A549 (cell line): ENCODE data around the gene MACROD1. TPM values are rescaled to one million over a fixed set of nuclear protein-coding genes. Genes with fewer than 3 reads are reported as not detected.

ENCODE experiments used
- ATAC-seq, 2 experiments: fragments of 200-7000 bp in 1 of 2; fragments of >200 bp in 1 of 2; cut with Nextera tagmentation in 1 of 2; cut with Tn5 transposase in 1 of 2; 3 replicates each; pipeline versions ENCODE4 v1.8.0 to v1.9.1; 2018 to 2020; ENCODE audit warnings: mild to moderate bottlenecking in 1 of 2, moderate library complexity in 1 of 2
- CTCF ChIA-PET: fragments of 300-600 bp; sonication (Branson Sonifier 250); formaldehyde crosslinking; extraction: SDS; loops from one replicate; lab custom pipeline; 2021; ENCODE audit warnings: antibody characterized with exemption, inconsistent platforms; lab: Yijun Ruan, JAX
- POLR2A ChIA-PET: fragments of 350-600 bp; formaldehyde crosslinking; extraction: SDS; loops from one replicate; lab custom pipeline; 2021; ENCODE audit warnings: antibody characterized with exemption, inconsistent platforms; lab: Yijun Ruan, JAX
- DNase-seq, 2 experiments: peaks; one replicate each; pipeline versions ENCODE4 v3.0.0 to v3.0.0-alpha.2; 2011 to 2016; ENCODE audit warnings: low read depth in 1 of 2, low spot score in 1 of 2
- FAIRE-seq: peaks from 2 replicates; lab custom pipeline; 2011; peaks lifted over from hg19 to GRCh38; lab: Jason Lieb, UNC
- H3K27ac ChIP-seq, 2 experiments: fragments of >200 bp; sonication (Bioruptor Twin); formaldehyde crosslinking; 3 replicates each; pipeline ENCODE4 v1.5.1; 2016 to 2017
- H3K4me1 ChIP-seq: fragments of >200 bp; sonication (Bioruptor Twin); formaldehyde crosslinking; 3 replicates; pipeline ENCODE4 v1.6.1; 2016
- H3K4me2 ChIP-seq: fragments of >200 bp; sonication (Bioruptor Twin); formaldehyde crosslinking; 3 replicates; pipeline ENCODE4 v1.6.1; 2016
- H3K4me3 ChIP-seq: fragments of >200 bp; sonication (Bioruptor Twin); formaldehyde crosslinking; 3 replicates; pipeline ENCODE4 v1.5.1; 2016
- H3K9me3 ChIP-seq: fragments of >200 bp; sonication (Bioruptor Twin); formaldehyde crosslinking; 3 replicates; pipeline ENCODE4 v1.6.1; 2016
- BHLHE40 ChIP-seq: IDR thresholded peaks from 2 replicates; pipeline ENCODE4 v1.6.1; 2012; ENCODE audit warnings: low read depth, low read length, inconsistent platforms
- CEBPB ChIP-seq, 2 experiments: fragments of >200 bp in 1 of 2; sonication (Bioruptor Twin) in 1 of 2; formaldehyde crosslinking in 1 of 2; IDR thresholded peaks; 2 replicates each; pipeline ENCODE4 v1.6.1; 2012 to 2016
- CHD2 ChIP-seq: fragments of 150-350 bp; IDR thresholded peaks from 2 replicates; pipeline ENCODE4 v1.6.1; 2014; ENCODE audit warnings: low read length; ENCODE audit not compliant: partially characterized antibody
- CHD4 ChIP-seq: fragments of 200-600 bp; sonication (generic); IDR thresholded peaks from 2 replicates; pipeline ENCODE4 v1.6.1; 2016; ENCODE audit warnings: antibody characterized with exemption, mild to moderate bottlenecking, borderline replicate concordance
- EHF ChIP-seq: fragments of 250-450 bp; sonication (Bioruptor Pico); IDR thresholded peaks from 2 replicates; pipeline ENCODE4 v1.5.0; 2020; ENCODE audit warnings: mild to moderate bottlenecking
- FOSL2 ChIP-seq, 2 experiments: fragments of 450-650 bp in 1 of 2; fragments of >200 bp in 1 of 2; sonication (Bioruptor Twin) in 1 of 2; formaldehyde crosslinking; IDR thresholded peaks; 2 replicates each; pipeline versions ENCODE4 v1.5.0 to v1.6.1; 2016 to 2020; ENCODE audit warnings: mild to moderate bottlenecking in 1 of 2, moderate library complexity in 1 of 2
- FOXS1 ChIP-seq: fragments of 250-450 bp; sonication (Bioruptor Pico); IDR thresholded peaks from 2 replicates; pipeline ENCODE4 v1.5.0; 2020; ENCODE audit warnings: mild to moderate bottlenecking, moderate library complexity
- GATA3 ChIP-seq: IDR thresholded peaks from 2 replicates; pipeline ENCODE4 v1.6.1; 2012; ENCODE audit warnings: borderline replicate concordance
- HOXB13 ChIP-seq: fragments of 250-450 bp; sonication (Bioruptor Pico); IDR thresholded peaks from 2 replicates; pipeline ENCODE4 v1.5.0; 2020; ENCODE audit warnings: low read depth, mild to moderate bottlenecking, moderate library complexity
- JUN ChIP-seq, 2 experiments: fragments of >200 bp; sonication (Bioruptor Twin); formaldehyde crosslinking; IDR thresholded peaks; 2 replicates in 1 of 2; 3 replicates in 1 of 2; pipeline ENCODE4 v1.6.1; 2016 to 2017
- JUNB ChIP-seq: fragments of >200 bp; sonication (Bioruptor Twin); formaldehyde crosslinking; IDR thresholded peaks from 2 replicates; pipeline ENCODE4 v1.6.1; 2016
- KDM1A ChIP-seq: fragments of 200-600 bp; sonication (generic); IDR thresholded peaks from 2 replicates; pipeline ENCODE4 v1.6.1; 2016; ENCODE audit warnings: low read depth, mild to moderate bottlenecking
- KDM5A ChIP-seq: fragments of 200-600 bp; sonication (generic); IDR thresholded peaks from 2 replicates; pipeline ENCODE4 v1.6.1; 2016; ENCODE audit warnings: antibody characterized with exemption, mild to moderate bottlenecking
- MAZ ChIP-seq: fragments of 150-350 bp; IDR thresholded peaks from 2 replicates; pipeline ENCODE4 v1.6.1; 2014; ENCODE audit warnings: antibody characterized with exemption, low read depth, low read length, borderline replicate concordance
- NPAS2 ChIP-seq: fragments of 250-450 bp; sonication (Bioruptor Pico); IDR thresholded peaks from 2 replicates; pipeline ENCODE4 v1.8.0; 2022; ENCODE audit warnings: mild to moderate bottlenecking, moderate library complexity, borderline replicate concordance
- RARB ChIP-seq: fragments of 250-450 bp; sonication (Bioruptor Pico); IDR thresholded peaks from 2 replicates; pipeline ENCODE4 v1.8.0; 2021; ENCODE audit warnings: mild to moderate bottlenecking, moderate library complexity
- RCOR1 ChIP-seq: fragments of 150-350 bp; IDR thresholded peaks from 2 replicates; pipeline ENCODE4 v1.6.1; 2014; ENCODE audit warnings: antibody characterized with exemption, low read length, low read depth
- SMC3 ChIP-seq: fragments of >200 bp; sonication (Bioruptor Twin); formaldehyde crosslinking; IDR thresholded peaks from 3 replicates; pipeline ENCODE4 v1.6.1; 2018; ENCODE audit warnings: inconsistent platforms
- ZNF302 ChIP-seq: fragments of 250-450 bp; sonication (Bioruptor Pico); IDR thresholded peaks from 2 replicates; pipeline ENCODE4 v1.9.0; 2021; ENCODE audit warnings: inconsistent platforms, mild to moderate bottlenecking, moderate library complexity
- WGBS: methylation state at CpG from one replicate; pipeline ENCODE4 v1.1.6; 2017; ENCODE audit errors: missing lambda C conversion rate; 5-methylcytosine and 5-hydroxymethylcytosine counted together
- polyA plus RNA-seq, 4 experiments: library from polyadenylated mRNA; depleted of rRNA in 3 of 4; stranded (reverse); fragments of >200 nt; fragmentation: RNase III in 1 of 4; extraction: RNeasy Plus Mini Kit Qiagen cat#74134 plus additional on column Dnase treatment in 1 of 4; gene quantifications; 2 replicates in 3 of 4; 3 replicates in 1 of 4; pipeline ENCODE4 v1.2.3, GENCODE V29; 2011 to 2017
- TF ChIP-seq, protein P1 (sequence below): IDR thresholded peaks from 2 replicates; pipeline ENCODE4 v1.6.1; 2012; ENCODE audit warnings: low read depth, borderline replicate concordance
- TF ChIP-seq, protein P2 (sequence below): fragments of 250-450 bp; sonication (Bioruptor Pico); IDR thresholded peaks from 2 replicates; pipeline ENCODE4 v1.5.0; 2020; ENCODE audit warnings: low read depth, mild to moderate bottlenecking, moderate library complexity
- TF ChIP-seq, protein P3 (sequence below): fragments of 450-650 bp; IDR thresholded peaks from 2 replicates; pipeline ENCODE4 v1.6.1; 2014; ENCODE audit warnings: antibody characterized with exemption
- TF ChIP-seq, protein P4 (sequence below): fragments of >200 bp; sonication (Bioruptor Twin); formaldehyde crosslinking; IDR thresholded peaks from 3 replicates; pipeline ENCODE4 v1.6.1; 2016
- TF ChIP-seq, protein P5 (sequence below): IDR thresholded peaks from 2 replicates; pipeline ENCODE4 v1.6.1; 2012
- TF ChIP-seq, protein P6 (sequence below): fragments of >200 bp; sonication (Bioruptor Twin); formaldehyde crosslinking; IDR thresholded peaks from 2 replicates; pipeline ENCODE4 v1.6.1; 2016

Gene MACROD1
- polyA plus RNA-seq, 2 of the 4 experiments (the other 2 are of a cell fraction), result 15.1 to 16.6 TPM

DNA sequence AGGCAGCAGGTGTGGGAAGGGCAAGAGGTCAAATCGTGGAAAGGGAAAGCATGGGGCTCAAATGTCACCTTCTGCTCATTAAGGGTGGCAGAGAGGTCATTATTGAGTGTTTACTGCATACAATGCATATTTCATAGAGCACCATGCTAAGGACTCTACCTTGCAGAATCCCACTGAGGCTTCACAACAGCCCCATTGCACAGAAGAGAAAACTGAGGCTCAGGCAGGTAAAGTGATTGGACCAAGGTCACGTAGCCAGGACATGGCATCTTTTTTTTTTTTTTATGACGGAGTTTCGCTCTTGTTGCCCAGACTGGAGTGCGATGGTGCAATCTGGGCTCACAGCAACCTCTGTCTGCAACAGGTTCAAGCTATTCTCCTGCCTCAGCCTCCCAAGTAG lies 122.4 kb downstream of the MACROD1 start (continued):
- TF ChIP-seq GATA3, result no peak
- TF ChIP-seq, all 56 proteins: peak for 0

DNA sequence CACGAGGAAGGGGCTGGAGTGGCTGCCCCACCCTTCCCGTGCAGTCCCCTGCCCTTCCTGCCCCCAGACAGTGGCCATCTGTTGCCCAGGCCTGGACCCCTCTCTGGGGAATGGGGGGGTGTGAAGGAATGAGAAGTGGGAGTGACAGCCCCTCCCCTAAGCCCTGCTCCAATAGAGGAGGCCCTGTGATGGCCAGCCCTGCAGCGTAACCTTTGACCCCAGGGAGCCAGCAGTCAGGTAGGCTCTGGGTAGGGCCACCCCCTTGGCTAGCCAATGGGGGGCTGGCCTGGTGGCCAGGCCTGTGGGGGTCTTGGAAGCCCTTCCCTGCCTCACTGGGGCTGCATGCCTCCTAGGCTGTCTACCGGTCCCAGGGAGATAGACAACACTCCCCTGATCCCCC lies 123.6 kb downstream of the MACROD1 start:
- no peaks in the 10 kb centered on the region for H3K4me1 ChIP-seq
- CTCF ChIA-PET, result interaction anchor here (1.1 to 11.5 kb wide), 3 partner anchors 10 to 107 kb away, joined by 3 to 174 read pairs (median 6); no protein-coding TSS in a partner anchor
- 59% methylated on average over 4 of the region's 4 CpGs for WGBS
- TF ChIP-seq ZNF302, result no peak
- no peak for TF ChIP-seq RCOR1
- no peak for TF ChIP-seq JUNB
- TF ChIP-seq, protein P1, sequence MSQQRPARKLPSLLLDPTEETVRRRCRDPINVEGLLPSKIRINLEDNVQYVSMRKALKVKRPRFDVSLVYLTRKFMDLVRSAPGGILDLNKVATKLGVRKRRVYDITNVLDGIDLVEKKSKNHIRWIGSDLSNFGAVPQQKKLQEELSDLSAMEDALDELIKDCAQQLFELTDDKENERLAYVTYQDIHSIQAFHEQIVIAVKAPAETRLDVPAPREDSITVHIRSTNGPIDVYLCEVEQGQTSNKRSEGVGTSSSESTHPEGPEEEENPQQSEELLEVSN, result no peak
- TF ChIP-seq MAZ, result no peak
- TF ChIP-seq, protein P2, sequence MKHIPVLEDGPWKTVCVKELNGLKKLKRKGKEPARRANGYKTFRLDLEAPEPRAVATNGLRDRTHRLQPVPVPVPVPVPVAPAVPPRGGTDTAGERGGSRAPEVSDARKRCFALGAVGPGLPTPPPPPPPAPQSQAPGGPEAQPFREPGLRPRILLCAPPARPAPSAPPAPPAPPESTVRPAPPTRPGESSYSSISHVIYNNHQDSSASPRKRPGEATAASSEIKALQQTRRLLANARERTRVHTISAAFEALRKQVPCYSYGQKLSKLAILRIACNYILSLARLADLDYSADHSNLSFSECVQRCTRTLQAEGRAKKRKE (CRISPR knock-in tag), result no peak
- TF ChIP-seq NPAS2 (CRISPR knock-in tag), result no peak
- TF ChIP-seq KDM1A, result no peak
- TF ChIP-seq CEBPB (IDR thresholded peaks at IDR 0.05), result no peak
- TF ChIP-seq FOSL2 (IDR thresholded peaks at IDR 0.05), result no peak
- no peak for TF ChIP-seq FOSL2 (CRISPR knock-in tag; IDR thresholded peaks at IDR 0.05)
- no peak for TF ChIP-seq JUN (IDR thresholded peaks at IDR 0.05)
- TF ChIP-seq RARB, result no peak
- TF ChIP-seq, protein P3, sequence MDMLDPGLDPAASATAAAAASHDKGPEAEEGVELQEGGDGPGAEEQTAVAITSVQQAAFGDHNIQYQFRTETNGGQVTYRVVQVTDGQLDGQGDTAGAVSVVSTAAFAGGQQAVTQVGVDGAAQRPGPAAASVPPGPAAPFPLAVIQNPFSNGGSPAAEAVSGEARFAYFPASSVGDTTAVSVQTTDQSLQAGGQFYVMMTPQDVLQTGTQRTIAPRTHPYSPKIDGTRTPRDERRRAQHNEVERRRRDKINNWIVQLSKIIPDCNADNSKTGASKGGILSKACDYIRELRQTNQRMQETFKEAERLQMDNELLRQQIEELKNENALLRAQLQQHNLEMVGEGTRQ, result no peak
- no peak for TF ChIP-seq EHF
- TF ChIP-seq KDM5A, result no peak
- TF ChIP-seq, protein P4, sequence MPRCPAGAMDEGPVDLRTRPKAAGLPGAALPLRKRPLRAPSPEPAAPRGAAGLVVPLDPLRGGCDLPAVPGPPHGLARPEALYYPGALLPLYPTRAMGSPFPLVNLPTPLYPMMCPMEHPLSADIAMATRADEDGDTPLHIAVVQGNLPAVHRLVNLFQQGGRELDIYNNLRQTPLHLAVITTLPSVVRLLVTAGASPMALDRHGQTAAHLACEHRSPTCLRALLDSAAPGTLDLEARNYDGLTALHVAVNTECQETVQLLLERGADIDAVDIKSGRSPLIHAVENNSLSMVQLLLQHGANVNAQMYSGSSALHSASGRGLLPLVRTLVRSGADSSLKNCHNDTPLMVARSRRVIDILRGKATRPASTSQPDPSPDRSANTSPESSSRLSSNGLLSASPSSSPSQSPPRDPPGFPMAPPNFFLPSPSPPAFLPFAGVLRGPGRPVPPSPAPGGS, result no peak
- TF ChIP-seq, protein P5, sequence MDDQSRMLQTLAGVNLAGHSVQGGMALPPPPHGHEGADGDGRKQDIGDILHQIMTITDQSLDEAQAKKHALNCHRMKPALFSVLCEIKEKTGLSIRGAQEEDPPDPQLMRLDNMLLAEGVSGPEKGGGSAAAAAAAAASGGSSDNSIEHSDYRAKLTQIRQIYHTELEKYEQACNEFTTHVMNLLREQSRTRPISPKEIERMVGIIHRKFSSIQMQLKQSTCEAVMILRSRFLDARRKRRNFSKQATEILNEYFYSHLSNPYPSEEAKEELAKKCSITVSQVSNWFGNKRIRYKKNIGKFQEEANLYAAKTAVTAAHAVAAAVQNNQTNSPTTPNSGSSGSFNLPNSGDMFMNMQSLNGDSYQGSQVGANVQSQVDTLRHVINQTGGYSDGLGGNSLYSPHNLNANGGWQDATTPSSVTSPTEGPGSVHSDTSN, result no peak
- TF ChIP-seq SMC3, result no peak
- TF ChIP-seq HOXB13 (CRISPR knock-in tag), result no peak
- TF ChIP-seq, all 56 proteins: peak for 0
- H3K27ac ChIP-seq, result no peak overlapping the region
- H3K4me2 ChIP-seq, result no peak overlapping the region
- FAIRE-seq, result no peak
- no peak overlapping the region for H3K4me3 ChIP-seq
- no peak for DNase-seq
- POLR2A ChIA-PET, result no interaction called here
- no peak for ATAC-seq
- no peaks in the 10 kb centered on the region for H3K9me3 ChIP-seq

DNA sequence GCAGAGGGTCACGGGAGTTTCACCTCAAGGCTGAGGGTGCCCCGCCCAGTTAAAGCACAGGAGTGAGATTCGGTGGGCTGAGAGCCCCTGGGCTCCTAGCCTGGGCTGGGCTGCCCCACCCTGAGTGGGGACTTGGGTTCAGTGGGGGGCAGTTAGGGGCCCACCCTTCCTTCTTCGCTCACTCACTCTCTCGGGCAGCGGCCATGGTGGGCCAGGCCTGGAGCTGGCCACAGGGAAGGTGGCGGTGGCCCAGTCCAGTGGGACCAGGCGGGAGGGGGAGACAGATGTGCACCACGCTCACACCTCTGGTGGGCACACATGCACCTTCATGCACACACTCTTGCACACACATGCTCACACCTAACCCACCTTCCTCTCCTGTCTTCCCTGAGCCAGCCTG lies 124.1 kb downstream of the MACROD1 start:
- ATAC-seq (no peak), DNase-seq (no peak), FAIRE-seq (no peak)
- ChIA-PET CTCF (interaction anchor here (0.6 to 11.5 kb wide), 4 partner anchors 94 to 181 kb away, joined by 3 to 174 read pairs (median 4); no protein-coding TSS in a partner anchor), POLR2A (no interaction called here)
- Histone ChIP-seq H3K27ac (no peak overlapping the region), H3K4me1 (no peaks in the 10 kb centered on the region), H3K4me3 (no peak overlapping the region), H3K9me3 (no peaks in the 10 kb centered on the region), H3K4me2 (no peak overlapping the region)
- 87% methylated on average over 9 of the region's 9 CpGs for WGBS
- TF ChIP-seq FOXS1 (CRISPR knock-in tag), result no peak
- no peak for TF ChIP-seq CHD4
- no peak for TF ChIP-seq CEBPB (IDR thresholded peaks at IDR 0.05)
- TF ChIP-seq JUN (IDR thresholded peaks at IDR 0.05), result no peak
- TF ChIP-seq CHD2, result no peak
- TF ChIP-seq, protein P6, sequence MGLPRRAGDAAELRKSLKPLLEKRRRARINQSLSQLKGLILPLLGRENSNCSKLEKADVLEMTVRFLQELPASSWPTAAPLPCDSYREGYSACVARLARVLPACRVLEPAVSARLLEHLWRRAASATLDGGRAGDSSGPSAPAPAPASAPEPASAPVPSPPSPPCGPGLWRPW, result no peak
- TF ChIP-seq BHLHE40, result no peak
